Keratinocyte (primary cell): ENCODE results near the gene PSD2.

Experiments
- CTCF ChIP-seq, 3 experiments: IDR thresholded peaks in 1 of 3; conservative IDR thresholded peaks in 1 of 3; optimal IDR thresholded peaks in 1 of 3; 2 replicates in 2 of 3; 3 replicates in 1 of 3; pipeline versions ENCODE3 to v1.5.1; 2011; ENCODE audit warnings: low read length in 3 of 3, mild to moderate bottlenecking in 3 of 3, moderate library complexity in 2 of 3, control low read depth in 1 of 3, inconsistent platforms in 1 of 3; ENCODE audit not compliant: insufficient read depth in 2 of 3; ENCODE audit errors: extremely low read depth in 1 of 3
- EZH2 ChIP-seq: IDR thresholded peaks from one replicate; pipeline ENCODE4 v1.6.1; 2012; ENCODE audit warnings: inconsistent platforms, mild to moderate bottlenecking, low read length, moderate library complexity

- TF ChIP-seq CTCF (optimal IDR thresholded peaks at IDR 0.05 in 1 of 3, IDR thresholded peaks at IDR 0.05 in 1 of 3, conservative IDR thresholded peaks at IDR 0.05 in 1 of 3; ENCODE audit: extremely low read depth in 1 of 3, insufficient read depth in 2 of 3, low read length in 3 of 3) = no peak
- TF ChIP-seq EZH2 = no peak
These were observed 89.1 kb downstream of the PSD2 start for GRCh38 chr5:139884734-139885133.
